Natural killer cell (primary cell): Measurements from ENCODE around the gene SKA3. TPM values are rescaled to one million over a fixed set of nuclear protein-coding genes. Genes with fewer than 3 reads are reported as not detected.
A peak's percentile ranks its signal among the peaks of the same experiment; 100 is the strongest.
"Not testable (repeated sequence)": the region's sequence is repeated elsewhere in the genome, so short reads cannot be mapped to it uniquely, and the experiment has no call there.

ENCODE experiments used
- ATAC-seq, 3 donors: fragments of 150-1000 bp in 2 of 3; fragments of 200-7000 bp in 1 of 3; cut with Tn5 transposase; 1 replicate in 1 of 3; 2 replicates in 2 of 3; pipeline ENCODE4 v1.10.0; 2021; ENCODE audit warnings: mild to moderate bottlenecking in 2 of 3, moderate library complexity in 2 of 3
- DNase-seq, 2 donors: peaks; one replicate each; pipeline versions ENCODE4 v3.0.0 to v3.0.0-alpha.2; 2013 to 2021; ENCODE audit warnings: mixed read lengths in 1 of 2
- H3K27ac ChIP-seq: one replicate; pipeline ENCODE4 v1.5.1; 2013; ENCODE audit warnings: mild to moderate bottlenecking, low read length
- H3K27me3 ChIP-seq: one replicate; pipeline ENCODE4 v1.6.1; 2013; ENCODE audit warnings: low read length; ENCODE audit not compliant: control insufficient read depth, insufficient read depth
- H3K36me3 ChIP-seq: one replicate; pipeline ENCODE4 v1.6.1; 2013; ENCODE audit warnings: low read length; ENCODE audit not compliant: control insufficient read depth, insufficient read depth
- H3K4me1 ChIP-seq: one replicate; pipeline ENCODE4 v1.6.1; 2013; ENCODE audit warnings: low read length; ENCODE audit not compliant: control insufficient read depth, insufficient read depth
- H3K4me3 ChIP-seq: one replicate; pipeline ENCODE4 v1.5.1; 2013; ENCODE audit warnings: low read length
- H3K9me3 ChIP-seq: one replicate; pipeline ENCODE4 v1.6.1; 2013; ENCODE audit warnings: low read length; ENCODE audit not compliant: control insufficient read depth, insufficient read depth
- H3K27ac Mint-ChIP-seq, 2 donors: one replicate each; pipeline ENCODE4 v1.8.0; 2022; ENCODE audit warnings: mild to moderate bottlenecking in 2 of 2, mixed read lengths in 2 of 2, moderate library complexity in 1 of 2
- H3K27me3 Mint-ChIP-seq, 2 donors: one replicate each; pipeline ENCODE4 v1.8.0; 2022; ENCODE audit warnings: low read depth in 2 of 2, mixed read lengths in 2 of 2
- H3K36me3 Mint-ChIP-seq: one replicate; pipeline ENCODE4 v1.8.0; 2022; ENCODE audit warnings: mixed read lengths
- H3K4me1 Mint-ChIP-seq, 2 donors: one replicate each; pipeline ENCODE4 v1.8.0; 2022; ENCODE audit warnings: mixed read lengths in 2 of 2
- H3K4me3 Mint-ChIP-seq: one replicate; pipeline ENCODE4 v1.8.0; 2022; ENCODE audit warnings: mild to moderate bottlenecking, moderate library complexity, mixed read lengths
- H3K9me3 Mint-ChIP-seq, 2 donors: one replicate each; pipeline ENCODE4 v1.8.0; 2022; ENCODE audit warnings: mixed read lengths in 2 of 2
- WGBS: methylation state at CpG from one replicate; pipeline ENCODE4 v1.1.7; 2013; ENCODE audit warnings: missing lambda C conversion rate; ENCODE audit not compliant: insufficient coverage; 5-methylcytosine and 5-hydroxymethylcytosine counted together
- intact Hi-C: fragments of 100-400 bp; cut with micrococcal nuclease; formaldehyde crosslinking; loops from one replicate; pipeline ENCODE4 v1.14.2; 2022
- total RNA-seq, 4 donors: library from RNA; stranded (reverse); fragments of 120-200 nt in 1 of 4; gene quantifications; one replicate each; pipeline versions ENCODE4 v1.2.3 to v1.2.4, GENCODE V29; 2013 to 2022
- TF ChIP-seq, protein P1 (sequence below): fragments of 200-600 bp; IDR thresholded peaks from one replicate; pipeline ENCODE4 v1.8.0; 2022; ENCODE audit warnings: antibody characterized with exemption

Gene SKA3
- total RNA-seq, 3 donors from 2014 or later (not counting 1 experiment from before 2014, with no cell fraction given): 1.3 to 3.2 (median 1.4) TPM

GRCh38 chr13:21175656-21176214 lies 617 bp downstream of the SKA3 start:
- H3K27me3 ChIP-seq: no peaks in the 10 kb centered on the region
- no peaks in the 10 kb centered on the region for H3K36me3 Mint-ChIP-seq
- H3K9me3 Mint-ChIP-seq: no peaks in the 10 kb centered on the region
- no peak for ATAC-seq
- WGBS: 1% methylated on average over 11 of the region's 13 CpGs
- H3K27ac Mint-ChIP-seq: peak overlapping the region; percentile 91 to 94
- H3K36me3 ChIP-seq: no peaks in the 10 kb centered on the region
- H3K4me1 Mint-ChIP-seq: peaks cover 18 to 20% of the 10 kb centered on the region in 2 donors
- intact Hi-C loops: no loop called here
- H3K4me3 Mint-ChIP-seq: peak overlapping the region; percentile 99
- no peak for DNase-seq
- peaks cover 10% of the 10 kb centered on the region for H3K4me1 ChIP-seq
- H3K4me3 ChIP-seq: peak overlapping the region; percentile 98
- no peaks in the 10 kb centered on the region for H3K27me3 Mint-ChIP-seq
- TF ChIP-seq, protein P1, sequence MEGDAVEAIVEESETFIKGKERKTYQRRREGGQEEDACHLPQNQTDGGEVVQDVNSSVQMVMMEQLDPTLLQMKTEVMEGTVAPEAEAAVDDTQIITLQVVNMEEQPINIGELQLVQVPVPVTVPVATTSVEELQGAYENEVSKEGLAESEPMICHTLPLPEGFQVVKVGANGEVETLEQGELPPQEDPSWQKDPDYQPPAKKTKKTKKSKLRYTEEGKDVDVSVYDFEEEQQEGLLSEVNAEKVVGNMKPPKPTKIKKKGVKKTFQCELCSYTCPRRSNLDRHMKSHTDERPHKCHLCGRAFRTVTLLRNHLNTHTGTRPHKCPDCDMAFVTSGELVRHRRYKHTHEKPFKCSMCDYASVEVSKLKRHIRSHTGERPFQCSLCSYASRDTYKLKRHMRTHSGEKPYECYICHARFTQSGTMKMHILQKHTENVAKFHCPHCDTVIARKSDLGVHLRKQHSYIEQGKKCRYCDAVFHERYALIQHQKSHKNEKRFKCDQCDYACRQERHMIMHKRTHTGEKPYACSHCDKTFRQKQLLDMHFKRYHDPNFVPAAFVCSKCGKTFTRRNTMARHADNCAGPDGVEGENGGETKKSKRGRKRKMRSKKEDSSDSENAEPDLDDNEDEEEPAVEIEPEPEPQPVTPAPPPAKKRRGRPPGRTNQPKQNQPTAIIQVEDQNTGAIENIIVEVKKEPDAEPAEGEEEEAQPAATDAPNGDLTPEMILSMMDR: no peak
- no peaks in the 10 kb centered on the region for H3K9me3 ChIP-seq
- no peak overlapping the region for H3K27ac ChIP-seq

DNA sequence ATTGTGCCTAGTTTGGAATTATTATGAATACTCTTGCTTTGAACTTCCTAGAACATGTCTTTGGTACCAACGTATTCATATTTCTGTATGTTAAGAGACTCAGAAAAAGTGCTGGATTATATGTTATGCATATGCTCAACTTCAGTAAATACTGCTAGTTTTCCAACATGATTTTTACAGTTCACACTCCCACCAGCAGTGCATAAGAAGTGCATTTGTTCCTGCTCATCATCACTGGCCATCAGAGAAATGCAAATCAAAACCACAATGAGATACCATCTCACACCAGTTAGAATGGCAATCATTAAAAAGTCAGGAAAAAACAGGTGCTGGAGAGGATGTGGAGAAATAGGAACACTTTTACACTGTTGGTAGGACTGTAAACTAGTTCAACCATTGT lies 2.6 kb downstream of the SKA3 start:
- WGBS: no CpG with 5 or more reads among the region's 1 CpG
- H3K4me3 ChIP-seq, H3K4me3 Mint-ChIP-seq, H3K4me1 ChIP-seq, intact Hi-C loops, H3K36me3 Mint-ChIP-seq, H3K9me3 Mint-ChIP-seq, H3K9me3 ChIP-seq, H3K27me3 Mint-ChIP-seq, DNase-seq, H3K27ac Mint-ChIP-seq, H3K27ac ChIP-seq, H3K27me3 ChIP-seq, ATAC-seq, H3K36me3 ChIP-seq: not testable (repeated sequence)
- H3K4me1 Mint-ChIP-seq: peaks cover 18 to 20% of the 10 kb centered on the region in 2 donors

DNA sequence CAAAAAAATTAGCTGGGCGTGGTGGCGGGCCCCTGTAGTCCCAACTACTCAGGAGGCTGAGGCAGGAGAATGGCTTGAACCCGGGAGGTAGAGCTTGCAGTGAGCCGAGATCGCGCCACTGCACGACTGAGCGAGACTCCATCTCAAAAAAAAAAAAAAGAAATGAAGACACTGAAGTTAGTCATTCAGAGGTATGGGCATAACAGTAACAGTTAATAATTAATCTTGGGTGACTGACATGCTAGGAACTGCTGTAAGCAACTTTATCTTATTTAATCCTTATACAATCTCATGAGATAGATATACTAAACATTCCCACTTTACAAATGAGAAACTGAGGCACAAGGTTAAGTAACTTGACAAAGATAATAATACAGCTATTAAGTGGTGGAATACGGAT lies 4.9 kb downstream of the SKA3 start:
- H3K9me3 Mint-ChIP-seq: no peaks in the 10 kb centered on the region
- H3K4me3 Mint-ChIP-seq: no peak overlapping the region
- H3K27me3 Mint-ChIP-seq: no peaks in the 10 kb centered on the region
- intact Hi-C loops: no loop called here
- ATAC-seq (no peak), DNase-seq (no peak)
- 99% methylated on average over 8 of the region's 9 CpGs for WGBS
- Histone ChIP-seq H3K4me1 (peaks cover 2% of the 10 kb centered on the region), H3K27me3 (no peaks in the 10 kb centered on the region), H3K4me3 (no peak overlapping the region), H3K9me3 (no peaks in the 10 kb centered on the region), H3K36me3 (no peaks in the 10 kb centered on the region), H3K27ac (no peak overlapping the region)
- no peak overlapping the region for H3K27ac Mint-ChIP-seq
- TF ChIP-seq, protein P1: no peak
- H3K4me1 Mint-ChIP-seq: peaks cover 4 to 6% of the 10 kb centered on the region in 2 donors
- H3K36me3 Mint-ChIP-seq: no peaks in the 10 kb centered on the region

- H3K9me3 ChIP-seq, H3K9me3 Mint-ChIP-seq, H3K27me3 Mint-ChIP-seq, H3K36me3 ChIP-seq, H3K36me3 Mint-ChIP-seq, H3K27ac Mint-ChIP-seq, intact Hi-C loops, H3K27ac ChIP-seq, DNase-seq, H3K4me3 ChIP-seq, H3K4me1 Mint-ChIP-seq, ATAC-seq, H3K4me1 ChIP-seq, H3K4me3 Mint-ChIP-seq, H3K27me3 ChIP-seq: not testable (repeated sequence)
- WGBS: 83% methylated on average over 4 of the region's 4 CpGs
Measured at GRCh38 chr13:21165606-21166005, 10.7 kb downstream of the SKA3 start.
